ENCODE results near the gene CACNA1B.
"Not testable (repeated sequence)": the region's sequence is repeated elsewhere in the genome, so short reads cannot be mapped to it uniquely, and the experiment has no call there.

Gene CACNA1B

GRCh38 chr9:138099803-138100598 lies 222.4 kb downstream of the CACNA1B start:
- DNase-seq (ENCODE audit: low read depth), result no peak

GRCh38 chr9:138100711-138101350 lies 223.2 kb downstream of the CACNA1B start:
- DNase-seq (ENCODE audit: low read depth), result no peak

GRCh38 chr9:138101444-138102234 lies 224.1 kb downstream of the CACNA1B start:
- DNase-seq (ENCODE audit: low read depth), result no peak

GRCh38 chr9:138102246-138103051 lies 224.9 kb downstream of the CACNA1B start:
- DNase-seq (ENCODE audit: low read depth), result no peak

GRCh38 chr9:138103111-138103848 lies 225.7 kb downstream of the CACNA1B start:
- no peak for DNase-seq (ENCODE audit: low read depth)

- no peak for DNase-seq (ENCODE audit: low read depth)
Measured at GRCh38 chr9:138103849-138104206, 226.2 kb downstream of the CACNA1B start.

- DNase-seq (ENCODE audit: low read depth), result no peak
Measured at GRCh38 chr9:138104251-138105122, 226.9 kb downstream of the CACNA1B start.

GRCh38 chr9:138105123-138105415 lies 227.5 kb downstream of the CACNA1B start:
- DNase-seq (ENCODE audit: low read depth), result no peak

GRCh38 chr9:138105561-138106505 lies 228.3 kb downstream of the CACNA1B start:
- no peak for DNase-seq (ENCODE audit: low read depth)

GRCh38 chr9:138107039-138107438 lies 229.5 kb downstream of the CACNA1B start:
- DNase-seq (ENCODE audit: low read depth), result not testable (repeated sequence)

- DNase-seq (ENCODE audit: low read depth), result no peak
Measured at GRCh38 chr9:138111607-138112006, 234.0 kb downstream of the CACNA1B start.

- no peak for DNase-seq (ENCODE audit: low read depth)
Measured at GRCh38 chr9:138112090-138112748, 234.6 kb downstream of the CACNA1B start.

GRCh38 chr9:138112791-138113600 lies 235.4 kb downstream of the CACNA1B start:
- no peak for DNase-seq (ENCODE audit: low read depth)

GRCh38 chr9:138113701-138114325 lies 236.2 kb downstream of the CACNA1B start:
- not testable (repeated sequence) for DNase-seq (ENCODE audit: low read depth)

GRCh38 chr9:138114501-138115245 lies 237.1 kb downstream of the CACNA1B start:
- DNase-seq (ENCODE audit: low read depth), result no peak

- no peak for DNase-seq (ENCODE audit: low read depth)
Measured at GRCh38 chr9:138115506-138115905, 237.9 kb downstream of the CACNA1B start.

- no peak for DNase-seq (ENCODE audit: low read depth)
Measured at GRCh38 chr9:138116521-138116920, 238.9 kb downstream of the CACNA1B start.

Measured in stimulated activated CD4-positive, alpha-beta T cell treated with anti-CD3 and anti-CD28 coated beads, Interleukin-2, amount 100 ng/mL, for 4 hours (primary cell).